Gastroesophageal sphincter (tissue), 4 donors: ENCODE data around the gene OSR1. TPM values are rescaled to one million over a fixed set of nuclear protein-coding genes. Genes with fewer than 3 reads are reported as not detected.

Experiments used
- ATAC-seq: fragments of 150-250 bp; one replicate; pipeline ENCODE4 v1.9.1; 2016; ENCODE audit warnings: mild to moderate bottlenecking, moderate library complexity
- H3K27ac ChIP-seq, 4 donors: fragments of 200-600 bp; sonication (generic) in 3 of 4; 1 replicate in 3 of 4; 2 replicates in 1 of 4; pipeline ENCODE4 v1.5.1; 2016 to 2019
- H3K27me3 ChIP-seq: fragments of 200-600 bp; sonication (generic); one replicate; pipeline ENCODE4 v1.5.1; 2019
- H3K36me3 ChIP-seq, 2 donors: fragments of 200-600 bp; sonication (generic); one replicate each; pipeline ENCODE4 v1.5.1; 2019; ENCODE audit warnings: control low read depth in 1 of 2
- H3K4me1 ChIP-seq, 3 donors: fragments of 200-600 bp; sonication (generic); 1 replicate in 2 of 3; 2 replicates in 1 of 3; pipeline ENCODE4 v1.5.1; 2016 to 2019; ENCODE audit warnings: control low read depth in 2 of 3
- H3K4me3 ChIP-seq, 2 donors: fragments of 200-600 bp; sonication (generic); one replicate each; pipeline ENCODE4 v1.5.1; 2019; ENCODE audit warnings: mild to moderate bottlenecking in 1 of 2, moderate library complexity in 1 of 2
- H3K9me3 ChIP-seq, 3 donors: fragments of 200-600 bp; sonication (generic); one replicate each; pipeline ENCODE4 v1.5.1; 2017 to 2019; ENCODE audit warnings: control low read depth in 2 of 3
- EP300 ChIP-seq: sonication (generic); formaldehyde crosslinking; IDR thresholded peaks from one replicate; pipeline ENCODE4 v1.6.1; 2017; ENCODE audit warnings: antibody characterized with exemption, mild to moderate bottlenecking
- POLR2A ChIP-seq, 2 donors: fragments of 450-650 bp; IDR thresholded peaks; one replicate each; pipeline ENCODE4 v1.6.1; 2017; ENCODE audit warnings: antibody characterized with exemption in 2 of 2, mild to moderate bottlenecking in 2 of 2, moderate library complexity in 1 of 2
- POLR2AphosphoS5 ChIP-seq: sonication (generic); formaldehyde crosslinking; IDR thresholded peaks from one replicate; pipeline ENCODE4 v1.6.1; 2017; ENCODE audit warnings: antibody characterized with exemption
- WGBS, 2 donors: methylation state at CpG; one replicate each; pipeline ENCODE4 v1.1.5; 2018; ENCODE audit warnings: low coverage in 1 of 2; 5-methylcytosine and 5-hydroxymethylcytosine counted together
- total RNA-seq, 4 donors: library from RNA; depleted of rRNA; stranded (reverse); fragments of >200 nt; gene quantifications; one replicate each; pipeline ENCODE4 v1.1.0, GENCODE V29; 2016
- TF ChIP-seq, protein P1 (sequence below), 4 experiments: fragments of 200-600 bp in 2 of 4; fragments of 450-650 bp in 2 of 4; sonication (generic) in 1 of 4; IDR thresholded peaks; one replicate each; pipeline ENCODE4 v1.5.1; 2017 to 2019; ENCODE audit warnings: antibody characterized with exemption in 4 of 4, mild to moderate bottlenecking in 2 of 4, moderate library complexity in 2 of 4

Gene OSR1
- total RNA-seq, 4 donors from 2014 or later = 30.7 to 75.0 (median 50.7) TPM

DNA sequence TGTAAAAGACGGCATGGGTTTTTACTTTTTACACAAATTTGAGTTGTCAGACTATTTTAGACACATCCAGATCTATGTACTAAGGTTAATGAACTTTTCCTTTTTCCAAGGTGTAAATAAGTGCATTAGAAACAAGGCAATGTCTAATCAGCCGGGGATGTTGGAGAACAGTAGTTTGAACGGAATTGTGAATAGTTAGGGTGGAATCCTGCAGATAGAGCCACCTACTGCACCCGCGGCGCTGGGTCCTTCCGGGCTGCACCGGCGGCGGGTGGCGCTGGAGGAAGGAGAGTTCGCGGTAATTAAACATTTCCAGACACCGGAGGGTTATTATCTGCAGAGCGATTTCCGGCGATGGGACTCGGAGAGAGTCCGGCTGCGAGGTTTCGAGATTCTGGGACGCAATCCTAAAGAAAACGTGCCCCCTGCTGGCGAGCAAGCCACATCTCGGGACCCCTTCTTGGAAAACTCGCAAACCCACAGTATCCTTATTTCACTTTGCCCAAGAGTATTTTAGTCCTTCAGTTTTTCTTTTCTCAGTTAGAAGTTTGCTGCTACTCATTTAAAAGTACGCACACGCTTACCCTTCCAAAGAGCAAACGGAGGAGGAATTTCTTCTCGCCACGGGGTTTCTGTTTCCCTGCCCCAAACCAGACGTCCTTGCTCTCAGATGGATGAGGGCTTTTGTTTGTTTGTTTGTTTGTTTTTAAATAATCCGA is 4.5 kb upstream of the OSR1 start:
- peaks cover 0 to 50% (median 13%) of the 10 kb centered on the region in 3 donors for H3K4me1 ChIP-seq
- no peaks in the 10 kb centered on the region for H3K9me3 ChIP-seq
- H3K36me3 ChIP-seq = no peaks in the 10 kb centered on the region
- ATAC-seq = peak; percentile 40
- peak overlapping the region; percentile 19 to 97 (median 80) for H3K27ac ChIP-seq
- H3K27me3 ChIP-seq = peaks cover 8% of the 10 kb centered on the region
- peak overlapping the region; percentile 55 to 65 for H3K4me3 ChIP-seq
- WGBS, 2 donors = 1% methylated on average over 31 to 32 of the region's 33 CpGs
- no peak for TF ChIP-seq EP300
- peak; percentile 9 for TF ChIP-seq POLR2AphosphoS5
- TF ChIP-seq, protein P1, sequence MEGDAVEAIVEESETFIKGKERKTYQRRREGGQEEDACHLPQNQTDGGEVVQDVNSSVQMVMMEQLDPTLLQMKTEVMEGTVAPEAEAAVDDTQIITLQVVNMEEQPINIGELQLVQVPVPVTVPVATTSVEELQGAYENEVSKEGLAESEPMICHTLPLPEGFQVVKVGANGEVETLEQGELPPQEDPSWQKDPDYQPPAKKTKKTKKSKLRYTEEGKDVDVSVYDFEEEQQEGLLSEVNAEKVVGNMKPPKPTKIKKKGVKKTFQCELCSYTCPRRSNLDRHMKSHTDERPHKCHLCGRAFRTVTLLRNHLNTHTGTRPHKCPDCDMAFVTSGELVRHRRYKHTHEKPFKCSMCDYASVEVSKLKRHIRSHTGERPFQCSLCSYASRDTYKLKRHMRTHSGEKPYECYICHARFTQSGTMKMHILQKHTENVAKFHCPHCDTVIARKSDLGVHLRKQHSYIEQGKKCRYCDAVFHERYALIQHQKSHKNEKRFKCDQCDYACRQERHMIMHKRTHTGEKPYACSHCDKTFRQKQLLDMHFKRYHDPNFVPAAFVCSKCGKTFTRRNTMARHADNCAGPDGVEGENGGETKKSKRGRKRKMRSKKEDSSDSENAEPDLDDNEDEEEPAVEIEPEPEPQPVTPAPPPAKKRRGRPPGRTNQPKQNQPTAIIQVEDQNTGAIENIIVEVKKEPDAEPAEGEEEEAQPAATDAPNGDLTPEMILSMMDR (IDR thresholded peaks at IDR 0.05) = peak in 3 of 4 experiments; percentile 84 to 89 (median 89)

DNA sequence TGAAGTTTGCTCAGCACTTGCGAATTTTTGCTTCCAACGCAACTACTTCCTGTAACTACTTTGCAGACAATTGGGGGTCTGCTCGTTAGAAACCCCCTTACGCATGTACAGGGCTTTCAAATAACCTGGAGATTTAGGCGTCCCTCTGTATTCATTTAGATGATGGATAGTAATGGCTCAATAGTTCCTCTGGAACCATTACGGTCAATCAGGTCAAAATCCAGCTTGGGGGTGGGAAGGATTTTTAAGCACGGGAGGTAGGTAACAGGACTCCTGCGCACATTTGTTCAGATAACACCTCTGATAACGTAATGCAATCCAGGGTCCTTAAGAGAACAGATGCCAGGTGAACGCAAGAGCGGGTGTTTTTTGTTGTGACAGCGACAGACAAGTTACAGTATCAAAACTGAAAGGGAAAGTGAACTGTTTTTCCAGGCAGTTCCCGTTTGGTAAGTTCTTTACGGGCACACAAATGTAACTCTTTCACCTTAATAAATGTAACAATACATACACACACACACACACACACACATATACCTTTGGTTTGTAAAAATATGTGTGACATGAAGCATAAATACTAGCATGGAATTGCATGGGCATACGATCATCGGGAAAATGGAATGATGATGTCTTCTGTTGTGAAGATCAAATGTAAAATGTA is 3.8 kb upstream of the OSR1 start:
- peak overlapping the region; percentile 55 to 65 for H3K4me3 ChIP-seq
- no peak for ATAC-seq
- no peak for TF ChIP-seq EP300
- no peak for TF ChIP-seq POLR2AphosphoS5
- no peak for TF ChIP-seq POLR2A (IDR thresholded peaks at IDR 0.05)
- TF ChIP-seq, protein P1 (IDR thresholded peaks at IDR 0.05) = no peak
- H3K4me1 ChIP-seq = peaks cover 0 to 57% (median 13%) of the 10 kb centered on the region in 3 donors
- H3K36me3 ChIP-seq = no peaks in the 10 kb centered on the region
- peaks cover 15% of the 10 kb centered on the region for H3K27me3 ChIP-seq
- WGBS, 2 donors = 7 to 10% methylated on average over 13 to 16 of the region's 16 CpGs
- H3K9me3 ChIP-seq = no peaks in the 10 kb centered on the region
- peak overlapping the region; percentile 19 to 97 (median 80) for H3K27ac ChIP-seq

DNA sequence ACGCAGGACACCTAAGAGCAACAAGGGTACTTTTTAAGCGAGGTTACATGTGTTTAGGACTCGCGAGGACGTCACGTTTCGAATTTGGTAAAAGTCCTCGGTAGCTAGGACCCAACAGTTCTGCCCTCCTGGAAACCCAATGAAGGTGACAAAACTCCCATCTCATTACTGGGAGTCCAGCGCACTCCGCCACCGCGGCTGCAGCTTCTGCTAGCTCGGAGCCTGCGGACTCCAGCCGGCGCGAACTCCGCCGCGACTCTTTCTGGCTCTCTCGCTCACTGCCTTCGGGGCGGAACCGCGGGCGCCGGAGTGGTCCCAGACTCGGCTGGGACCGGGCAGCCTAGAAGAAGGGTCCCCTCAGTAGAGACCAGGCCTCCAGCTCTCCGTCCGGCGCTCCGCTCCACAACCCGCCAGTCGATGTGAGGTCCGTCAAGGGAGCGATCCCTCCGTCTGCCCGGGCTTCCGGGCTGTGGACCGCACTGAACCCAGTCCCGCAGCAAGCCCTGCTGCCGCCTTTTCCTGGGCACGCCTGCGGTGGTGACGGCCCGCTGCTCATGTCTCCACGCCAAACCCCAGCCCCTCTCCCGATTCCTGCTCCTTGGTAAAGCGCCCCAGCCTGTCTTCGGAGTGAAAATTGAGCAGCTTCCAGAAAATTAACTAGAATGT is 3.0 kb upstream of the OSR1 start:
- TF ChIP-seq POLR2A (IDR thresholded peaks at IDR 0.05) (peak in 1 of 2 donors; percentile 28), POLR2AphosphoS5 (peak; percentile 12)
- TF ChIP-seq, protein P1 (IDR thresholded peaks at IDR 0.05) = no peak
- H3K36me3 ChIP-seq = no peaks in the 10 kb centered on the region
- no peaks in the 10 kb centered on the region for H3K9me3 ChIP-seq
- no peak for ATAC-seq
- peaks cover 22% of the 10 kb centered on the region for H3K27me3 ChIP-seq
- WGBS, 2 donors = 36 to 38% methylated on average over 11 to 24 of the region's 51 CpGs
- H3K27ac ChIP-seq = peak overlapping the region; percentile 9 to 97 (median 91)
- H3K4me1 ChIP-seq = peaks cover 0 to 64% (median 13%) of the 10 kb centered on the region in 3 donors
- peak overlapping the region; percentile 55 to 65 for H3K4me3 ChIP-seq

DNA sequence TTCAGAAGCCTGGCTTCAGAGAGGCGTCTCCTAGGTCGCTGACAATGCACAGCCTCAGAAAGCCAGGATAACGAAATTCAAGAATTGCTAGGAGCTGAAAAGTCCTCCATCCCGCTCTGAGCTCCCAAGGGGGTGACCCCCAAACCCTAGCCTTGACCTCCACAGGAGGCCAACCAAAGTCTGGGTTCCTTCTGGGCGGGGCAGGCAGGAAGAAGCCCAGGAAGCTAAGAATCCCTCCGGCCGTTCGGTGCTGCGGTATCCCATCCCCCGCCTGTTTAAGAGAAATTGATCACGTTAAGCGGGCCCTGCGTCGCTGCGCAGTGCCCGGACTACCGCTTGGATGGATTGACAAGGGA is 2.5 kb upstream of the OSR1 start:
- Histone ChIP-seq H3K9me3 (no peaks in the 10 kb centered on the region), H3K27ac (peak overlapping the region in 3 of 4 donors; percentile 89 to 97 (median 93)), H3K4me1 (peaks cover 0 to 66% (median 13%) of the 10 kb centered on the region in 3 donors), H3K4me3 (peak overlapping the region in 1 of 2 donors; percentile 55), H3K36me3 (no peaks in the 10 kb centered on the region), H3K27me3 (peaks cover 27% of the 10 kb centered on the region)
- WGBS, 2 donors = 60 to 81% methylated on average over 1 to 5 of the region's 17 CpGs
- no peak for ATAC-seq
- TF ChIP-seq POLR2AphosphoS5 (no peak), POLR2A (IDR thresholded peaks at IDR 0.05) (no peak), EP300 (no peak)
- TF ChIP-seq, protein P1 (IDR thresholded peaks at IDR 0.05) = no peak
